Right hindlimb (tissue), 1 donor: ENCODE results near the gene DACT2.
"Not testable (repeated sequence)": the region's sequence is repeated elsewhere in the genome, so short reads cannot be mapped to it uniquely, and the experiment has no call there.

Source experiments
- DNase-seq: peaks from one replicate; pipeline ENCODE4 v3.0.0-alpha.2; 2018

Gene DACT2

DNA sequence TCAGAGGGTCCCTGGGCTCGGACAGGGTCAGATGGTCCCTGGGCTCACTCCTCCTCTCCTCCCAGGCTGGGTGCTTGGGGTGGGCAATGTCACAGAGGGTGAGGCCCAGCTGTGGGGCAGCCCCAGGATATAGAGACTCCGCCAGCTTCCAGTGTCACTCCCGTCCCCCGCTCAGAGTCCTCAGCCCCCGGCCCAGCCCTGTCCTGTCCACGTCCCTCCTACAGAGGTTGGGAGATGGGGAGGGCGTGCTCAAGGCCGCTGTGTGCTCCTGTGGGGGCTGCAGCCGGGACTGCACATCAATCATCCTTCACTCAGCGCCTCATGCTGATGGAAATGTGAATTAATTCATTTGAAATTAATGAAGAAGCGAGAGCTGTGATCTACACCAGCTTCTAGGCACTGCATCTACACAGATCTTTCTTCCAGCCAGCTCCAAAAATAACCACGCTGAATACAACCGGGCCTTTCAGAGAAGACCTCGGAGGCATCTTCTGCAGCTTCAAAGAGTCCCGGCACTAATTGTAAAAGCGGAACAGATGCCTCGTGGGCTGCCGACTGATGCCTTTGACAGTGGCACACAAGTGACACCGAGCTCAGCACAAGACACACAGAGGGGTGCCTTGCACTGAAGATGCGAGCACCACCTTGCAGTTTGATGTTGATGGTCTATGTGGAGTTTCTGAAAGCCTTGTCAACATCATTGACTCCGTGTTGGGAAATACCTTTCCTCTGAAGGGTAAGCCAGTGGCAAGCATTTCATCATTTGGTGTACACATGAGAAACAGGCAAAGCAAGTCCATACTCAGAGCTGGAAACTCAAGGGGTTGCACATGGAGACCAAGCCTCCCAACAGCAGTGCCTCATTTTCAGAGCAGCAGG, 39.3 kb downstream of the DACT2 start:
- no peak for DNase-seq

DNA sequence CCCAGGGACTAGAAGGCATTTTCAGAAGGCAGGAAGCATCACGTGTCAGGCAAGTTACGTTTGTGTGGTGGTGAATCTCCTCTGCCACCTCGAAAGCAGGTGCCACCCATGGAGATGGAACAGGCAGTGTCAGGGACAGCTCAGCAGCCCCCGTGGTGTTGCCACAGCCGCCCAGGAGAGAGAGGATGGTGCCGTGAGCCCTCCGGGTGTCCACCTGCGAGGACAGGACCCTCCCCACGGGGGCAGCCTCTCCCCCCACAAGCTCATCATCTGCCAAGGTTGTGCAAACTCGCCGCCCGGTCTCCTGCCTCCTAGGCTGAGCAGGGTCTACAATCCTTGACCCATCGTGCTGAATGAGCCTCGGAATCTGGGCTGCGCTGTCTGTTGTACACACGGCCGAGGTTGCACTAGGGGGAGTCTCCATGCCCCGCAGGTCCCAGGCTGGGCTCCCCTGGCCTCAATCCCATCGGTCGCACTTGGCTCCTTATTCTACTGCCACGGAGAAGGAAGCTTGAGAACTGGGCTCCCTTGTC, 40.1 kb downstream of the DACT2 start:
- DNase-seq = no peak

DNA sequence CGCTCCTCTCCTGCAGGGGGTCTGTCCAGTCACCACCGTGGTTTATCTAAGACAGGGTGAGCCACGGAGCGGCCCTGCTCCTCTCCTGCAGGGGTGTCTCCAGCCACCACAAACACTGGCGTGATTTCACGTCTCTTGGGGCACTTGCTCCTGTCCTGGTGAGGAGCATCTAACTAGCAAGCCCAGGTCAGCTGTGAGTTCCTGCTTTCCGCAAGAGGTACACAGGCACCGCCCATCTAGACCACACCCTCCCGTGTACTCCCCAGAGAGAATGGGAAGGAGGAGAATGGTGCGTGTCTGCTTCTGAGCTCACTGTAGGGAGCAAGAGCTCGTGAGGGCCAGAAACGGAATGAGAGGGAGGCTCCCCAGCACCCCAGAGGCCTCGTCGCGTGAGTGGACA, 40.7 kb downstream of the DACT2 start:
- no peak for DNase-seq

DNA sequence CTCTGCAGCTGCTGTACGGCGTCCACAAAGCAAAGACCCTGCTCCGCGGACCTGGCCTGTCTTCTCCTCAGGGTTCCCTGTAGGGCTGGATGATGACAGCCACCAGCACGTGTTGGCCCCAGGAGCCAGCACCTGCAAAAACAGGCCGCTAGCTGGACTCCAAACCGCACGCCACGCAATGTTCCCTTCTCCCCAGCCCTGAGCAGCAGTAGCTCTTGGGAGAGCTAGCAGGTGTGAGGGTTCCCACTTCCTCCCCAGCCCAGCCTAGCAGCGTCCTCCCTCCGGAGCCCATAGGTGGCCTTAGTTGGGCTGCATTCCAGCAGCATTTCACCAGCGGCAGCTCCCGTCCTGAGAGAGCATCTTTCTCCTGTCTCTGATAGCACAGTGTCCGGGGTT, 42.3 kb downstream of the DACT2 start:
- no peak for DNase-seq

DNA sequence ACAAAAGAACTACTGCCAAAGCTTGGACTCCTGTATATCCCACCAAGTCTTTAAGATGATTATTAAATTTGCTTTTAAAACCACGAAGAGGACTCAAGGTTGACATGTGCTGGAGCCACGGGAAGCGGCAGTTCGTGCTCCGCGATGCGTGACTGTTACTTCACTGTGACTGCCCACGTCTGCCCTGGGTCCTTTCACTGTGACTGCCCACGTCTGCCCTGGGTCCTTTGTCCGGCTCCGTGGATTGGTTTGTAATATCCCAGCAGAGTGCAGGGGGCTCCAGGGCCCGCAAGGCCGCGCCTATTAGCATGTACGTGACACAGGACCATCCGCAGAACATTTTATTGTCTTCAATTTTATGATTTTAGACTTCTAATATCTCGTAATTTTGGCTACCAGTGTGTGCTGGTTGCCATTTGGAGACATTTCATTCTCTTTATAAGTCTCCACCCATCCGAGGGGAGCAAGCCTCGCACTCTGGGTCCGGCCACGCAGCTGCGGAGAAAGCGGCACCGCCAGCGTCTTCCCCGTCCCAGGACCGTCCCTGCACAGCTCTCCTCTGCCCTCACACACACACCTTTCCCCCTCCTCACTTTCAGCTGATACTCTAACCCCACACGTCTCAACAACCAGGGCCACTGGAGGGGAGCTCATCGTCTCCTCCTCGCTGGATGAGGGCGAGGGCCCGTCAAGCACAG, 42.9 kb downstream of the DACT2 start:
- no peak for DNase-seq

DNA sequence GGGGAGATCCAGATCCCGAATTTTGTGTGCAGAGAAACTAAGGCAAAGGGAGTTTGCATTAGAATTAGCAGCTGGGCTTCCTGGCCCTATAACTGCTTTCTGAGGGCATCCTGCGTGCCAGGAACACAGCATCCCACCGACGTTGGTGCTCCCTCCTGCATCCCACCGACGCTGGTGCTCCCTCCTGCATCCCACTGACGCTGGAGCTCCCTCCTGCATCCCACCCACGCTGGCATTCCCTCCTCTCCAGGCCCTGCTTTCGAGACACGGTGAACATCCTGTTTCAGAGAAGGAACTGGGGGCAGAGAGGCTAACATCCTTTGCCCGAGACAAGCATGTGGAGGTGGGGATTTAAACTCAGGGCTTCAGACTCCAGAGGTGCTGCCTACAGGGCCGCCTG, 44.4 kb downstream of the DACT2 start:
- no peak for DNase-seq

DNA sequence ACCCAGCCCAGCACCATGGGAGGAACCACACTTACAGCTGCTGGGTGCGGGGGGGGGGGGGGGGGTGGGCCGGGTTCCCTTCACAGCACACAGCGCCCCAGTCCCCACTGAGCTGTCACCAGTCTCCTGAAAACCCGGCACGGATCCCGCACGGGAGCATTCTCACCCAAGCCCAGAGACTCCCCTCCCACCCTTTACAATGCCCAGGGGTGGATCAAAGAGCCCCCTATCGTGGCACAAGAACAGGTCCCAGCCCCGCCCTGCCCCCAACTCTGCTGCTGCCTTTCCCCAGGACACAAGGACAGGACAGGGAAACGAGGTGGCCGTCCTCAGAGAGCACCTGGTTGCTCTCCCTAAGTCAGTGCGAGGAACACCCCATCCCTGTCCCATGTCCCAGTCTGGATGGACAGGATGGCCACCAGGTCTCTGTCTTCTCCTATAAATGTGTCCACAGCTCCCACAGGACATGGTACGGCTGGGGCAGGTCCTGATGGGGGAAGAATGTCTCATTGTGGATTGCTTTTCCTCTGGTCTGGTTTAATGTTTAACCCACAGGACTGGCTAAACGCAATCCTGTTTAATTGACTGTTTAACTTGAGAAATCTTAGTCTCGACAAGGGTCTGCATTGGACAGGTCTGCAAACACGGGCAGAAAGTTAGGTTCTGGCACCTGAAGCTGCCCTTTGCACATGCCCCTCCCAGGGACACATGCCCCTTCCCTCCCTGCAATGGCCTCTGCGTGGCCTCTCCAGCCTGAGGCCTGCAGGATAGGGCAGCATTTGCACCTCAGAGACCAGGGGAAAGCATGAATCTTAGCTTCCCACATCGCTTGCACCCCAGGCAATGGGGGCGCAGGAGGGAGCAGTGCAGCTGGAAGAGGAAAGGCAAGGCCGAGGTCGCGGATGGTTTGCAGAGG, 45.3 kb downstream of the DACT2 start:
- DNase-seq = no peak

DNA sequence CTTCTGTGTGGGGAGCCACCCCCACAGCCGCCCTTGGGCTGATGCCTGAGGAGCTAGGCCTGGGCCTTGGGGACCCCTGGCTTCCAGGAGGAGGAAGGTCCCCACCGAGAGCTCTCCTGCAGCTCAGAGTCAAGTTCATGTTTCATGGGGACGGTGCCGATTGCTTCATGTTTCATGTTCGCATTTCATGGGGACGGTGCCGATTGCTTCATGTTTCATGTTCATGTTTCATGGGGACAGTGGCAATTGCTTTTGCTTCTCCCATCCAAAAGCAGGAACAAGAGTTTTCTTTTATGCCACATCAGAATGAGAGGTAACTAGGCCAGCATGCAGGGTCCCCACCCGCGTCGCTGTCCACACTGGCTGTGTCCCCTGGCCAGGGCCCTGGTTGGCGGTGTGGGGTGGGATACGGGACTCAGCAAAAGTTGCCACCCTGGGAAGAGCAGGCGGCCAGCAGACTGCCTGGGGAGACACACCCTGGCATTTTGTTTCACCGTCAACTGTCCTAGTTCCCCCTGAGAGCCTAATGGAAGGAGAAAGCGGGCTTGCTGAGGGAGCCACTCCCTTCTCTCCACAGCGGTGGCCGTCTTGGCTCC, 46.0 kb downstream of the DACT2 start:
- no peak for DNase-seq

DNA sequence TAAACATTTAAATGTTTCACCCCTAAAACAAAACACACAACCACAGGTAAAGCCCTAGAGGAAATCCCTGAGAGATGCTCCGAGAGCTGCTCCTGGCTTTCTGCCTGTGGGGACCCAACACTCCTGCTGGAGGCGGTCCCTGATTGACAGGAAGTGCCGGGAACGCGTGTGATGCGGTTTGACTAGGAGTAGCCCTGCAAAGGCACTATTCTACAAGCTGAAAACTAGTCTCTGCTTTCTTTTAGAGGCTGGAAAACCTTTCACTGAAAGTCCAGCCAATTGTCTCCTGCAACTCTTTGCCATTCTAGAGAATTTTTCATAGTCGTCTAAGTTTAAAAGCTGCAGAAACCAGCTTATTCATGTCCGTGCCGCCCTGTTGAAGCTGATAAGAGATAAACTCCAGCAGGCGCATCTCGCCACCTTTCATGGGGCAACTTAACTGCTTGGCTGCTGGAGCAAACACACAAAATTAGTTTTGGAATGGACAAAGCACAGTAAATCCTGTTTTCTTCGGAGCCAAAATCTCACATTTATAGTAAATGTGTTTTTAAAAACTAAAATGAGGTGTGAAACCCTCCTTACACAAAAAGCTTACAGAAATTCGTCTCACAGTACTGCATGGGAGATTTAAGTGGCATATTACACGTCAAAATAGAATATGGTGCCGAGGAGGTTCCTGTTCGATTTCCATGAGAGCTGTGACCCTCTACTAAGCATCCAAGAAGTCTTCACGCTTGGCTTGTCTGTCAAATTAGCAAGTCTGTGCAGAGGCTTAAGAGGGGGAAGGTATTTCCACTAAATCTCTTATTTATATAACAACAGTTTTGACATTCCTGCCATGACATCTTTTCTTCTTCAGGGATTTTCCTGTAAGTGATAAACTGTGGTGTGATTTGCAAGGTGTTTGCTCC, 46.9 kb downstream of the DACT2 start:
- DNase-seq = no peak

DNA sequence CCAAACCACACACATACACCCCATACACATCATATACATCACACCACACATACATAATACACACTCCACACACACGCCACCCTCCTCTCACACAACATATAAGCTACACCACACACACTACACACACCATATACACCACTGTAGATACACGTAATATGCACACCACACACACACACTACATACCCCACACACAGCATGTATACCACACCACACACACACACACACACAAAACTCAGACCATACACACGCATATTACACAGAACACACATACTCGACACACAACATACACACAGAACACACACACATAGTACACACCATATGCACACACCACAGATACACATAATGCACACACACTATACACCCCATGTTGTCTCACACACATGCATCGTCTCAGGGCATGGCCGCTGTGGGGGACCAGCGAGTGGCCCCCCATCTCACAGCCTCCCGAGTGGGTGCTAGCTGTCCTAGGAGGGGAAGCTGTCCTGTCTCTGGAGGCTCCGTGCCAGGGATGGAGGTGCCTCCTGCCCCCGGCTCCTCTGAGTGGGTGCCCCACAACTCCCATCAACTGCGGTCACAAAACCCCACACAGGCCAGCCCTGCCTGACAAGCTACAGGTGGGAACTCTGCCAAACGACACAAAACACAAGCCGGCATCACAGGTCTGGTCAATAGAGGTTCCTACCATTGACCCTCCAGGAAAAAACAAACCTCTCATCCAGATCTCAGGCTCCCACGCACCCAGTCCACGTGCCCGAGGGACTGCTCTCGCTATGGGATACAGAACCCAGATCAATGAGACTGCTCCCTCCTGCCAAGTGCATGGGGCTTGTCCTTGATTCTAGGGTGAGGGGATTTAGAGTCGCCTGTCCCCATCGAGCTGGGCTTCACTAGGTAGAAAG, 49.1 kb downstream of the DACT2 start:
- no peak for DNase-seq

DNA sequence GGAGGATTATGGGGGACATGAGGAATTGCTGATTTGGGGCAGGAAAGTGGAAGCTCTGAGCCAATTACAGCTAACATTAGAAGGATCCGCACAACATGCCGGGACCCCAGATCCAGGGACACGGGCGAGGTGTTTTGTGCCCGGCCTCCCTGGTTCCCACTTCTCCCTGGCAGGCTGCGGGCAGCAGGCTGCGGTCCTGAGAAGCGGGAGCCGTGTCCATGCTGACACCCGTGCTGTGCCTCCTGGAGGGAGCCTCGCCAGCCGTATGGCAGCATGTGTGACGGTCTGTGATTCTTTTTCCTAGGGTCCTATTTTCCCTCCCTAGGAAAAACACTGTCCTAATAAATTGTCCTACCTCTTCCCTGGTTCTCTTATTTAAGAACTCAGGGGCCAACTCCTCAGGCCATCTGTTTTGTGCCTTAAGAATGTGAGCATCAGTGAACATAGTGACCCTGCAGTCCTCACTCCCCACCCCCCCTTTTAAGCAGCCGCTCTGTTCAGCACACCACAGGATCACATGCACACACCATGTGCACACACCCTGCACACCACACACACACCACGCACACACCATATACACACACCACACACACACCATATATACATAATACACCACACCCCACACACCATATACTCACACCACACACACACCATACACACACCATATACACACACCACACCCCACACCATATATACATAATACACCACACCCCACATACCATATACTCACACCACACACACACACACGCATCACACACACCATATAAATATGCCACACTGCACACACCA, 49.9 kb downstream of the DACT2 start:
- DNase-seq = no peak

DNA sequence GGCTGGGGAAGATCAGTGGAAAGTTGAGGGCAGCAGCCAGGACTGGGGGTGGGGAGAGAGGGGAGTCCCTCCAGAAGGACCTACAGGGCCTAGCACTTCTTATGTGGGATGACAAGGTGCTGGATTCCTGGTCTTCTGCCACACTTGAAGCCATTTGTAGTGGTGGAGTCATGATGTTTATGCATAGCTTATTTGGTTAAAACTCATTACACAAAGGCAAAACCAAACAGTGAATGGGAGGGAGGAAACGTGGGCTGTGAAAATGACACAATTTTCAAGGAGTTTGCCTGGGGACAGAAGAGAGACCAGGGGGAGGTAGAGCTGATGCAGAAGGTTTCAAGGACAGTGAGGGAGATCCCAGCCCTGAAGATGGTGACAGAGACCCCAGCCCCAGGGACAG, 50.8 kb downstream of the DACT2 start:
- DNase-seq = no peak

DNA sequence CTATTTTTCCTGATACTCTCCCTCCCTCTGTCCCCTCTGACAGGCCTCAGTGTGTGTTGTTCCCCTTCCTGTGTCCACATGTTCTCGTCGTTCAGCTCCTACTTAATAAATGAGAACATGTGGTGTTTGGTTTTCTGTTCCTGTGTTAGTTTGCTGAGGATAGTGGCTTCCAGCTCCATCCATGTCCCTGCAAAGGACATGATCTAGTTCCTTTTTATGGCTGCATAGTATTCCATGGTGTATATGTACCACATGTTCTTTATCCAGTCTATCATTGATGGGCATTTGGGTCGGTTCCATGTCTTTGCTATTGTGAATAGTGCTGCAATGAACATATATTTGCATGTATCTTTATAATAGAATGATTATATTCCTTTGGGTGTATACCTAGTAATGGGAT, 51.8 kb downstream of the DACT2 start:
- not testable (repeated sequence) for DNase-seq

DNA sequence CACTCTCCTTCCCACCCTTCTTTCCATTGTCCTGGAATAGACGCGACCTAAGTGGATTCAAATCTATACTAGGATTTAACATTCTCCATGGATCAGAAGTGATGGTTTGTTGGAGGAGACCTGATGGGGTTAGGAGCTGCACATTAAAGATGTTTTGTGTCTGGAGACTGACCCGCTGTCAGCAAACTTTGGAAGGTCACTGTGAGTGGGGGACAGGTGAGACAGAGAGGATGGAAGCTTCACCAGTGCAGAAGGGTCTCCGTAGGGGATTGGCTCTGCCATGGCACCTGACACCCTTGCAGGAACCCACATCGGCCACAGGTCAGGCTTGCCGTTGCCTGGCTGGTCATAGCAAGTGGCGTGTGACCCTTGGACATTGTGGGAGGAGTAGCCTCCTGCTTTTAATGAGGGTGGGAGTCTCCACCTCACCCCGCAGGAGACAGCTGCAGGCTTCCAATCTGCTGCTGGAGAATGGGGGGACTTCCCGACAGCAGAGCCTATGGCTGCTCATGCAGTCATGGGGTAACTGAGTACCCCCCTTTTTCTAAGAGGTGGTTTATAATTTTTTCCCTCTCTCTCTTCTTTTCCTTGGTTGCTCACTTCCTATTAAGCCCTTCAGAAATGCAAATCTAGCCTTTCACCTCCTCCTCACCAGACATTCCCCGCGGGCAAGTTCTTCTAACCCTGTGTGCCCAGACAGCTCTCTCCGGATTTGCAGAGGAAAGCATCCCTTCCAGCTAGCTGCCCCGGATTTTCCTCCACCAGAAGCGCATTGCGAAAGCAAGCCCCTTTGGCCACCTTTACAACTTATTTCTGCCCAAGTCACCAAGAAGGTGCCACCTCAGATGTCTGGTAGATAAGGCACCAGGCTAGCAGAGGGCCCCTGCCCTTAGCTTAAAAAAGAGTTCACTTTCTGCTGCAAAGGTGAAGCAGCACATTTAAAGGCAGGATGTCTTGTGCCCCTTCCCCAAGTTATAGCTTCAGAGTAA, 53.5 kb downstream of the DACT2 start:
- DNase-seq = no peak

DNA sequence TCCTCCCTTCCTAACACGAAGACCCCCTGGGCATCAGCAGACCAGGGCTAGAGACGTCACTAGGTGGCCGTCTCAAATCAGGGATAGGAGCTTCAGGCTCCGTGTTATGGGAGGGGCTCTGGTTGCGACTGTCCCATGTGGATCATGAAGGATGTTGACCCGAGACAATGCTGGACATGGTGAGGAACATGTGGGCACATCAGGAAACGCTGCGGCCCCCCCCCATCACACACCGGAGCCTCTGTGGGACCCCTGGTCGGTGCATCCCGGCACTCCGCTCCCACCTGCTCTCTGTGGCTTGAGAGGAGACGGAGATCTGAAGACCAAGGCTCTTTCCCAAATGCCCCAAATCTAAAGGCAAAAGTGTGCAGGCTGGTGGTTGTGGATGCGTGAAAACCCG, 54.2 kb downstream of the DACT2 start:
- DNase-seq = no peak

DNA sequence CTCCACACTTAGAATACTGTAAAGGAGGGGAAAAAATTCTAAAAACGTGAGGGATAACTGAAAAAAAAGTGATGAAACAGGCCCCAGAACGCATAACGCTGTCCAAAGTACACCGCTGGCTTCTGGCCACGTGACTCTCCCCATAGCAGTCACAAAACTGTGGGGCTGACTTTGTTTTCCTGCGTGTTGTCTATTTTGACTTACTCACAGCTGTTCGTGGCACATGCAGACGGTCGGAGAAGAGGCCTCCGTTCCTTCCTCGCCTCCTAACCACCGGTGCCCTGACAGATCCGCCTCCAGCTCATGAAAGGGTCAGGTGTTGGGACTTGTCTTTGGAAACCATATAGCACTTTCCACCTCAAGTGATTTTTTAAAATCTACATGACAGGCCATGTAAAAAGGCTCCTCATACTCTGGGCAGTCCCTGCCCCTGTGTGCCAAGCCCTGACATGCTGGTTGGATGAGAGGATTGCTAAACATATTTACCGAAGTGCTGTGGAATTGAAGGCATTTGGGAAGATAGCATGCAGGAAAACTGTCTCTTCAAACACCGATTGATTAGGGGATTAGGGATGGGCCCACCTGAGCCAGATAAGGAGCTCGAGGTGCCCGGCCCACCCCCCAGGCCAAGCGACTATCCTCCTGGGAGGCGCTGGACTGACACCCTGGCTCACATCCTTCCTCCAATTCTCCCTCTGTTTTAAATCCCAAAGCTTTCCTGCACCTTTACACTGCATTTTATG, 54.8 kb downstream of the DACT2 start:
- DNase-seq = peak; percentile 45

DNA sequence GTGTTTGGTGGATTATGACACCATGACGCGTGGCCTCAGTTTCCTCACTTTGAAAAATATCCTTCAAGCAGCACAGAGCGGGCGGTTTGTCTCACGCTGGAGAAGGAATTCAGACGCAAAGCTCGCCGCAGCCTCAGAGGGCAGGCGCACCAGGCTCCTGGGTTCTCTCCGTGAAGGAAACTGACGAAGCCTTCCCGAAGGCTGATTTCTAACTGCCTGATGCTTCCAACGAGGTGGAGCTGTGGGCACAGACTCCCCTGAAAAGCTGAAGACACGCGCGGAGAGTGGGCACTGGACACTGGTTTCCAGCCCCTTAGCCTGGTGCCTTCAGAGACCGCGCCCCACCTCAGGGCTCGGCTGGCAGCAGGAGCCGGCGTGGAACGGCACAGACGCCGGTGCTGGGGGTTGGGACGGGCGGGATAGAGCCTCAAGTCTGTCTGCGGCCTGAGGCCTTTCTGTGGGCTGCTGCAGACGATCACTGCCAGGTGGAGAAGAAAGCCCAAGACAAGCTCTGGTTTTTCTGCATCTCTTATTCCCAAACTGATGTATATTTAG, 56.1 kb downstream of the DACT2 start:
- DNase-seq = no peak
